Measurements from ENCODE around the gene PHLDA3.

- peak in 2 of 3 donors; percentile 12 to 14 for TF ChIP-seq CTCF (IDR thresholded peaks at IDR 0.05)
- TF ChIP-seq EP300 (IDR thresholded peaks at IDR 0.05), result no peak
These were observed 37.8 kb upstream of the PHLDA3 start, which contains the start of gene CSRP1 for GRCh38 chr1:201506557-201507359.

Data from ovary (tissue), 3 donors.